NB4 (cell line): ENCODE measurements around the gene SLC44A4.
"Not testable (repeated sequence)": the region's sequence is repeated elsewhere in the genome, so short reads cannot be mapped to it uniquely, and the experiment has no call there.

Experiments
- DNase-seq: peaks from one replicate; pipeline ENCODE4 v3.0.0; 2010; ENCODE audit warnings: low read depth
- H3K4me3 ChIP-seq: one replicate; pipeline ENCODE4 v1.5.1; 2011; ENCODE audit warnings: mild to moderate bottlenecking, low read depth, low read length, moderate library complexity
- MYC ChIP-seq: IDR thresholded peaks from 2 replicates; pipeline ENCODE4 v1.6.1; 2011; ENCODE audit warnings: low read depth, low read length
- POLR2A ChIP-seq: IDR thresholded peaks from 2 replicates; pipeline ENCODE4 v1.6.1; 2011; ENCODE audit warnings: mild to moderate bottlenecking; ENCODE audit not compliant: insufficient read length; ENCODE audit errors: extremely low read depth
- TF ChIP-seq, protein P1 (sequence below): IDR thresholded peaks from one replicate; pipeline ENCODE4 v1.5.1; 2012; ENCODE audit warnings: low read depth, low read length
- TF ChIP-seq, protein P2 (sequence below): IDR thresholded peaks from 2 replicates; pipeline ENCODE4 v1.6.1; 2011; ENCODE audit warnings: low read depth, low read length

The SLC44A4 gene

GRCh38 chr6:31911826-31912585, 33.2 kb upstream of the SLC44A4 start:
- TF ChIP-seq, protein P1, sequence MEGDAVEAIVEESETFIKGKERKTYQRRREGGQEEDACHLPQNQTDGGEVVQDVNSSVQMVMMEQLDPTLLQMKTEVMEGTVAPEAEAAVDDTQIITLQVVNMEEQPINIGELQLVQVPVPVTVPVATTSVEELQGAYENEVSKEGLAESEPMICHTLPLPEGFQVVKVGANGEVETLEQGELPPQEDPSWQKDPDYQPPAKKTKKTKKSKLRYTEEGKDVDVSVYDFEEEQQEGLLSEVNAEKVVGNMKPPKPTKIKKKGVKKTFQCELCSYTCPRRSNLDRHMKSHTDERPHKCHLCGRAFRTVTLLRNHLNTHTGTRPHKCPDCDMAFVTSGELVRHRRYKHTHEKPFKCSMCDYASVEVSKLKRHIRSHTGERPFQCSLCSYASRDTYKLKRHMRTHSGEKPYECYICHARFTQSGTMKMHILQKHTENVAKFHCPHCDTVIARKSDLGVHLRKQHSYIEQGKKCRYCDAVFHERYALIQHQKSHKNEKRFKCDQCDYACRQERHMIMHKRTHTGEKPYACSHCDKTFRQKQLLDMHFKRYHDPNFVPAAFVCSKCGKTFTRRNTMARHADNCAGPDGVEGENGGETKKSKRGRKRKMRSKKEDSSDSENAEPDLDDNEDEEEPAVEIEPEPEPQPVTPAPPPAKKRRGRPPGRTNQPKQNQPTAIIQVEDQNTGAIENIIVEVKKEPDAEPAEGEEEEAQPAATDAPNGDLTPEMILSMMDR: no peak
- TF ChIP-seq MYC: no peak
- no peak for TF ChIP-seq POLR2A
- TF ChIP-seq, protein P2, sequence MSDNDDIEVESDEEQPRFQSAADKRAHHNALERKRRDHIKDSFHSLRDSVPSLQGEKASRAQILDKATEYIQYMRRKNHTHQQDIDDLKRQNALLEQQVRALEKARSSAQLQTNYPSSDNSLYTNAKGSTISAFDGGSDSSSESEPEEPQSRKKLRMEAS: no peak
- no peak overlapping the region for H3K4me3 ChIP-seq

GRCh38 chr6:31909298-31909697, 30.5 kb upstream of the SLC44A4 start:
- H3K4me3 ChIP-seq, DNase-seq: not testable (repeated sequence)

More at GRCh38 chr6:31911826-31912585, 33.2 kb upstream of the SLC44A4 start:
- DNase-seq: no peak

- TF ChIP-seq MYC (no peak), POLR2A (no peak)
- TF ChIP-seq, protein P2: no peak
- TF ChIP-seq, protein P1: no peak
- no peak for DNase-seq
- H3K4me3 ChIP-seq: no peak overlapping the region
Observed at GRCh38 chr6:31908791-31909190, 30.0 kb upstream of the SLC44A4 start.

DNA sequence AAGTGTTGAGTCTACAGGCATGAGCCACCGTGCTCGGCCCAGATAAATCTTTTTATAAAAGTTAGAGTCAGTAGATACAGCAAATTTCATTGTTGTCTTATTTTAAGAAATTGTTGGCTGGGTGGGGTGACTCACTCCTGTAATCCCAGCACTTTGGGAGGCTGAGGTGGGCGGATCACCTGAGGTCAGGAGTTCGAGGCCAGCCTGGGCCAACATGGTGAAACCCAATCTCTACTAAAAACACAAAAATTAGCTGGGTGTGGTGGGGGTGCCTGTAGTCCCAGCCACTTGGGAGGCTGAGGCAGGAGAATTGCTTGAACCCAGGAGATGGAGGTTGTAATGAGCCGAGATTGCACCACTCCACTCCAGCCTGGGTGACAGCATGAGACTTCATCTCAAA, 29.5 kb upstream of the SLC44A4 start:
- not testable (repeated sequence) for H3K4me3 ChIP-seq, DNase-seq

DNA sequence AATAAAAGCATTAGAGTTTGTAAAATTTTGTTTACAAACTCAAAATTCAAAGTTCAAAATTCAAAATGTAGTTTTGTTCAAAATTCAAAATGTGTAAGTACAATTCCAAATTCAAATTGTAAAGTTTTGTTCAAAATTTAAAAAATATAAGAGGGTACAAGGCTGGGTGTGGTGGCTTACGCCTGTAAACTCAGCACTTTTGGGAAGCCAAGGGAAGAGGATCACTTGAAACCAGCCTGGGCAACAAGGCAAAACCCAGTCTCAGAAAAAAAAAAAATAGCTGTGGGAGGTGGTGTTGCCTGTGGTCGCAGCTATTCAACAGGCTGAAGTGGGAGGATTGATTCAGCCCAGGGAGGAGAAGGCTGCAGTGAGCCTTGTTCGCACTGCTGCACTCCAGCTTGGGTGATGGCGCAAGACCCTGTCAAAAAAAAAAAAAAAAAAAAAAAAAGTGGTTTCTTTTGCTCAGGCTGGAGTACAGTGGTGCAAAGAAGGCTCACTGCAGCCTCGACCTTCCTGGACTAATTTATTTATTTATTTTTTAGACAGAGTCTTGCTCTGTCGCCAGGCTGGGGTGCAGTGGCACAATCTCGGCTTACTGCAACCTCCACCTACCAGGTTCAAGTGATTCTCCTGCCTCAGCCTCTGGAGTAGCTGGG, 28.5 kb upstream of the SLC44A4 start:
- H3K4me3 ChIP-seq: no peak overlapping the region
- no peak for TF ChIP-seq POLR2A
- TF ChIP-seq MYC: 0 out of 2 replicates have a peak, but pooled peaks have one; percentile 28
- TF ChIP-seq, protein P1: no peak
- DNase-seq: peak; percentile 99

GRCh38 chr6:31906727-31907126, 27.9 kb upstream of the SLC44A4 start:
- not testable (repeated sequence) for H3K4me3 ChIP-seq, DNase-seq

DNA sequence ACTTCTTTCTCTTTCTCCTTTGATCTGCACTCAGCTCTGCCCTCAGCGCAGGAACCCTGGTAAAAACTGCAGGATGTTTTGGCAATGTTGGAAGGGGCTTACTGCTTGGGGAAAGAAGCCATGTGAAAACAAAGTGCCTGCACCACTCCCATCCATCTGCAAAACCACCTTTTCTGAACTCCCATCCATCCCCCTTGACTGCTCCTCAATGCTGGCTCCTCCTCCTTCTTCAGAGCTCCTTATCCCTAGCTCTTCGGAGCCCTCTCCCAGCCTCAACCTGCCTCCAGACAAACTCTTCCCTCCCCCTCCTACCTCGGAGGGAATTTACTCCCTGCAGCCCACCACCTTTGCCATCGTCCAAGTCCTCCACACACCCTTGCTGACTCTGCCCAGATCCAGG, 27.3 kb upstream of the SLC44A4 start:
- TF ChIP-seq, protein P2: no peak
- TF ChIP-seq, protein P1: no peak
- TF ChIP-seq MYC (no peak), POLR2A (no peak)
- no peak overlapping the region for H3K4me3 ChIP-seq
- no peak for DNase-seq
